HUDEP-2 (cell line): ENCODE results near the gene RASL12.
"Not testable (repeated sequence)": the region's sequence is repeated elsewhere in the genome, so short reads cannot be mapped to it uniquely, and the experiment has no call there.

Source experiments
- DNase-seq, 76 experiments: peaks; one replicate each; lab custom pipeline; 2025; ENCODE audit not compliant: unreplicated experiment in 76 of 76; lab: John Stamatoyannopoulos, UW

The RASL12 gene

GRCh38 chr15:65032801-65033537 is 34.8 kb downstream of the RASL12 start:
- peak in 47 of 76 experiments; percentile 3 to 58 (median 26) for DNase-seq

DNA sequence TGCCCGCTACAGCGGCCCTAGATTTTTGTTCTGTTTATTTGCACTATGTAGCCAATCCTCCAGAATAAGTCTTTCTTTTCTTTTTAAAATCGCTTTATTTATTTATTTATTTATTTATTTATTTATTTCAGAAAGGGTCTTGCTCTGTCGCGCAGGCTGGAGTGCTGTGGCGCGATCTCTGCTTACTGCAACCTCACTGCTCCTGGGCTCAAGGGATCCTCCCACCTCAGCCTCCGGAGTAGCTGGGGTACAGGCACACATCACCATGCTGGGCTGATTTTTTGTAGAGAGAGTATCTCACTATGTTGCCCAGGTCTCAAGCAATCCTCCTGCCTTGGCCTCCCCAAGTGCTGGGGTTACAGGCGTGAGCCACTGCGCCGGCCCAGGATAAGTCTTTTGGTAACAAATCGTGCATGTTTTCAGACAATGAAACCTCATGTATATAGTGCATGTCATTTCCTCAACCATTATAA is 38.0 kb downstream of the RASL12 start:
- DNase-seq, result peak in 1 of 76 experiments; percentile 18

- DNase-seq, result peak in 73 of 76 experiments; percentile 13 to 91 (median 77)
Observed at GRCh38 chr15:65028921-65029735, 38.7 kb downstream of the RASL12 start, which contains the start of gene MTFMT. Gene MTFMT (minus strand): TSS chr15:65029639. CDS start chr15:65029613, 26 bp downstream.

- no peak for DNase-seq
Observed at GRCh38 chr15:65028338-65028737, 39.5 kb downstream of the RASL12 start.

- DNase-seq, result no peak
Observed at GRCh38 chr15:65027593-65027992, 40.2 kb downstream of the RASL12 start.

- DNase-seq, result no peak
Observed at GRCh38 chr15:65026756-65027155, 41.0 kb downstream of the RASL12 start.

- no peak for DNase-seq
Observed at GRCh38 chr15:65021488-65021887, 46.3 kb downstream of the RASL12 start.

DNA sequence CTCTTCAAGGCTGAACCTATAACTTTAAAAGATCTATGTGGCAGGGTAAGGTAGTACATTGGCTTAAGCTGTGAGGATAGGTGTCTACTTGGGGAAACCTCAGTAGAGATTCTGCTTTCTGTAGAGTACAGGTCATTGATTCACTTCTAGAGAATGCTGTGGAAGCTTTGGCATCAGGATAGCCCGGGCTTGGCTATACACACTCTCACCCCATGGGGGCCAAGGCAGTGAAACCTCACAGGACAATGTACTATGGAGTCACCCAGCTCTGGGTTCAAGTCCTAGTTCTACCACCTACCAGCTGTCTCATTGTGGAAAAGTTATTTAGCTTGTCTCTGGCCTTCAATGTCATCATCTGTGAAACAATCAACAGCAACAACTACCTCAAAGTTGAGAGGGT is 47.4 kb downstream of the RASL12 start:
- DNase-seq, result peak in 1 of 76 experiments; percentile 4

DNA sequence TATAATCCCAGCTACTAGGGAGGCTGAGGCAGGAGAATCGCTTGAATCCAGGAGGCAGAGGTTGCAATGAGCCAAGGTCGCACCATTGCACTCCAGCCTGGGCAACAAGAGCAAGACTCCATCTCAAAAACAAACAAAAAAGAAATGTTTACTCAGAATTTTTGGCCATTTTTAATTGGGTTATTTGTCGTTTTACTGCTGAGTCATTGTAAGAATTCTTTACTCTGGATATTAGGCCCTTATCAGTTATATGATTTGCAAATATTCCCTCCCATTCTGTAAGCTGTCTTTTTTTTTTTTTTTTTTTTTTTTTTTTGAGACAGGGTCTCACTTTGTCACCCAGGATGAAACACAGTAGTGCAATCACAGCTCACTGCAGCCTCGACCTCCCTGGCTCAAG is 56.6 kb downstream of the RASL12 start:
- DNase-seq, result not testable (repeated sequence)

DNA sequence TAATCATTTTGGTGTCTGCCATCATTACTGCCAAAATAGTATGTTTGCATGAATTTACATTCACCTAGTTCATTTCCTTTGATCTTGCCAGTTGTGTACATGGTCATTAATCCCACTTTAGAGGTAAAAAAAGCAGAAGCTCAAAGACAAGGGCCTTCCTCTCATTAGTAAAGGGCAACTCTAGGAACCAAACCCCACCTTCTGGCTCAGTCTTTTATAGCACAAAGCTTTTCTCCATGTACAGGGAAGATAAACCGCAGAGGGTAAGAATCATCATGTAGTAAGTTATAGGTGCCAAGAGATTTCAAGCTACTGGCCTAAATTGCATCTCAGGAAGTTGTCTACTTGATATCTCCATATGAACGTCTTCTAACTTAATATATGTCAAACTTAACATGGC is 58.8 kb downstream of the RASL12 start:
- peak in 4 of 76 experiments; percentile 5 to 20 (median 12) for DNase-seq

DNA sequence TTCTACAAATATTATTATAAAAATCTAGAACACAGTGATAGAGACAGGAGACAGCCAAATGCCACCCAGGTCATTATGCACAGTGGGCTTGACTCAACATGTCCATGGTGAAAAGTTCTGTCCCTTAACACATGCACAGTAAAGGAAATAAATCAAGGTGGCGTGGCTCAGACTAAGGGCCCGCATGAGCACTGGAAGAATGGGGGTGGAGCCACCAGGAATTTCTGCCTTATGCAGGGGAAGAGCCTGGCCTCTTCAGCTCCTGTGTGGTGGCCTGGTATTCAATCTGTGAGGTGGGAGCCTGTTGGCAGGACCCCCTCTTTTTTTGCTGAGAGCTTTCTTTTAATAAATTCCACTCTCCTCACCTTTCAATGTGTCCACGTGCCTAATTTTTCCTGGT is 60.9 kb downstream of the RASL12 start:
- no peak for DNase-seq

DNA sequence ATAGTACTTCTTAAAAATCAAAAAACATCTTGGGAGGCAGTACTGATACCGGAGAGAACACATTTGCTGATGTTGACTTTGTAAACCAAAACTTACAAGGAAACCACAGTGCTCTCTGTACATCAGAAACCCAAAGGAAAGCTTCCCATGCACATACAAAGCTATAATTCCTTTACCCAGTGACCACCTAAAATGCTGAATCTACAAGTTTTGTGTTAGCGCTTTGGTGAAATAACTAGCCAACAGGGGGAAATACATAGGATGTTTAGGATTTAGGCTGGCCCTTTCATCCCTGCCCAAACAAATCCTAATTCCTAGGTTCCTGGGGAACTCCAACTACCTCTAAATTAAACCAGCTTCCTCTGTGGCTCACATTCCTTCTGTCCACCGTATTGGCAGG is 62.8 kb downstream of the RASL12 start:
- DNase-seq, result no peak
